NCI-H2171 (cell line): ENCODE measurements around the gene MGME1.

Source experiments
- DNase-seq: peaks from one replicate; lab custom pipeline; 2025; lab: John Stamatoyannopoulos, UW

The MGME1 gene, protein sequence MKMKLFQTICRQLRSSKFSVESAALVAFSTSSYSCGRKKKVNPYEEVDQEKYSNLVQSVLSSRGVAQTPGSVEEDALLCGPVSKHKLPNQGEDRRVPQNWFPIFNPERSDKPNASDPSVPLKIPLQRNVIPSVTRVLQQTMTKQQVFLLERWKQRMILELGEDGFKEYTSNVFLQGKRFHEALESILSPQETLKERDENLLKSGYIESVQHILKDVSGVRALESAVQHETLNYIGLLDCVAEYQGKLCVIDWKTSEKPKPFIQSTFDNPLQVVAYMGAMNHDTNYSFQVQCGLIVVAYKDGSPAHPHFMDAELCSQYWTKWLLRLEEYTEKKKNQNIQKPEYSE

DNA sequence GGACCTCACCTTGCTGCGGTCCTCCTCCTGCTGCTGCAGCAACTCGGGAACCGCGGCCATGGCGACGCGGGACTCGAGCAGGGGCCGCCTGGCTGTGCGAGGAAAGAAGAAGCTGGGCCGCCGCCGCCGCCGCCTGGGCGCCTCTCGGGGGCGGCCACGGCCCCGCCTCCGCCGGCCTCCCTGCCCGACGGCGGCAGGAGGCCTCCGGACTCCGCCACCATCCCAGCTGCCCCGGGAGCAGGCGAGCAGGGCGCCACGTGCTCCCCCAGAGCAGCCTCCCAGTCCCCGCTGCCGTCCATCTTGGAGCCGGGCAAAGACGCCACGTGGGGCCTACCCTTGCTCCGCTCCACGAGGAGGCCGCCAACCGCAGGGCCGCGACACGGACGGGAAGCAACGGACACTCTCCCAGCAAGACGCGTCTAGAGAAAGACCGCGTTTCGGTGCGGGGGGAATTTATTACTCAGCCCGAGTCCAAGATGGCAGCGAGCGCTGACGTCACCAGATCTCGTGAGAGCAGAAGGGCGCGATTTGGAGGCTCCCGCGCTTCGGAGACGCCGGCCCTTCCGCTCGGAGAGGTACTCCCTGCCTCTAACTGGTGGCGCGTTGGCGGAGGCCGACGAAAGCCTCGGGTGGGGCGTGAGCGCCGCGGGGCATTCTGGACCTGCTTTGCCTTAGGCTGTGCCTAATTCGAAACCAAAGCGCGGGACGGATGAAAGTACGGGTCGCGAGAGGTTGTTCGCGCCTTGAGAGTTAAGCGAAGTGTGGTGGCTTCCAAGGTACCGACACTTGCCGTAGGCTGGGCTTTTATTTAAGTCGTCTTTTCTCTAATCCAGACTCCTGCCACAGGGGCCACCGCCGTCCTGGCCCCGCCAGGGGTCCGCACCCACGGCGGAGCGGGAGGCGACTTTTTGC is at the start of gene MGME1, which contains the start of gene SNX5:
Gene MGME1 (plus strand): TSS at position 653 of the 912 bp plus-strand sequence. CDS start 842 bp downstream, outside the sequence.
Gene SNX5 (minus strand): TSS at position 429 of the 912 bp plus-strand sequence. CDS start 369 bp downstream, at position 60.
- DNase-seq: peak; percentile 99

DNA sequence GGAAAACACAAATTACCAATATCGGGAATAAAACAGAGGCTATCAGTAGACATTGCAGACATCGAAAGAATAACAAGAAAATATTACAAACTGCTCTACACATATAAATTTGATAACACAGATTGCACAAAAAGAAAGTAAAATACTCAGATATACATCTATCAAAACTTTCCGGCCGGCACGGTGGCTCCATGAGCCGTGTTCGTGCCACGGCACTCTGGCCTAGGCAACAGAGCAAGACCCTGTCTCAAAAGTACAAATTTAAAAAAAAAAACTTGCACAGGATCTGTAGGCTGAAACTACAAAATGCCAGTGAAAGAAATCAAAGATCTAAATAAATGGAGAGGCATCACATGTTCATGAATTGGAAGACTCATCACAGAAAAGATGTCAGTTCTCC is 49.7 kb upstream of the MGME1 start:
- no peak for DNase-seq

DNA sequence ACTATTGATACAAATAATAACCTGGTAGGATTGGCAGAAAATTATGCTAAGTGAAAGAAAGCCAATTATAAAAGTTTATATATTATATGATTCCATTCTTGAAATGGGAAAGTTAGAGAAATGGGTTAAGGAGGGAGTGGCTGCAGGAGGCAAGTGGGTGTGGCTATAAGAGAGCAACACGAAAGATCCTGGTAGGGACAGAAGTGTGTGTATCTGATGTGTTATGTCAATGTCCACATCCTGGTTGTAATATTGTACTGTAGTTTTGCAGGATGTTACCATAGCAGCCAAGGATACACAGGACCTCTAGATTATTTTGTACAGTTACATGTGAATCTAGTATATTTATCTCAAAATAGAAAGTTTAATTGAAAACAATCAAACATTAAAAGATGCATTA is 47.0 kb upstream of the MGME1 start:
- DNase-seq: no peak

DNA sequence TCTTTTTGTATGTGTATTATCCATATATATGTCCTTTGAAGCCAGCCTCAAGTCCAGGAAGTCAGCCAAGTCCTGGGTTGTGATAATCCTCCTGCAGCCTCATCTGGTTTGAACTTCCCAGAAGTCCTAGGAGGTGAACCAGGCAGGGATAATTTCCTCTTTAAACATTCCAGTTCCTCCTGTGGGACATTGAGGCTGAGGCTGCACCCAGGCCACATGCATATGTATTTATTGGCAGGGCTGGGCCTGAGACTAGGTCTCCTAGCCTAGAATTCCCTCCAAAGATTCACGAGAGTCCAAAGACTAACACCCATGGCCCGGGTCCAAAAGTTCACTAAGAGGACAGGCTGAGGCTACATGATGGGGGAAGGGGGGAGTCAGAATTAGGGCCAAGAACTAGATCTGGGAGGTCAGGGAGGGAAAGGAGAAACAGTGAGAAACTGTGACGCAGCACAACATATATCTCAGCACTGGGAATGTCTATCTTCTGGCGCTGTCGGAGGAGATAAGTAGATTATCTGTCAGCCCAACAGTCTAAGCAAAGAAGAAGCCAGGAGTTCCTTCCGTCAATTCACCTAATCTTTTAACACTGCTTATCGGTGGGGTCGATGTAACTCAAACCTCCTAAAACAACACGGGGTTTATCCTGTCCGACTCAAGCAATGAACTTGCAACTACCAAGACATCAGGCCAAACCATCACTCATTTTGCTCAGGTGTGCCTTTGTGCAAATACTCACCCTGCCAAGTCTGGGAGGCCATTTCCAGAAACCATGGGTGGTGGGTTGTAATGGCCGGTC is 43.5 kb upstream of the MGME1 start:
- no peak for DNase-seq

DNA sequence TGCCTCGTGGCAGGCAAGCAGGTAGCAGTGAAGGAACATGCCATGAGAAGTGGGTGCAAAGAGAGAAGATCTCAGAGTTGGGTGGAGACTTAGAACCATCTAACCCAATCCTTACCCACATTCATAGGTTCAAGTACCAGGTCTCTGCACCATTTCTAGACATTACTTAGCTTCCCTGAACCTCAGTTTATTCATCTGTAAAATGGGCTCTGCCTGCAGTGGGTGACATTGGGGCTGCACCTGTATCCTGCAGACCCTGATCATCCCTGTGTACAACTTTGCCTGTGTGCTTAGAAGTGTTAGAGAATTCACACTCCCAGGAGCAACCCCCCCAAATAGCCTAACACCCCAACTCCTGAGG is 42.9 kb upstream of the MGME1 start:
- DNase-seq: no peak

DNA sequence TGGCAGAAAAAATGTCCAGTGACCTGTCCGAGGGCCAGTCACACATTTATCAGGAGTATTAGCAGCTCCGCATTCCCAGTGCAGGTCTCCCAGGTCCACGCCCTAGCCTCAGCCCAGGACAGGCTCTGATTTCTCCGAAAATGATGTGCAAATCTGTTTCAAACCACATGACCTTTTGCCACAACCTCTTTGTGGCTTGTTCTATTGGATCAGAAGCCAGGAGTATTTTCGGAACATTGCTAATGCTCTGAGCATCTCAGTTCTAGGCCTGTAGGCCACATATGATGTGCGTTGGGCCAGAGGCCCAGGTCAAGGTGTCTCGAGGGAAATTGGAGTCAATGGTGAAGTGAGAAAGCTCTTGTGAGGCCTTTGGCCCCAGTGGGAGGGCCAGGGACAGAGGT is 40.6 kb upstream of the MGME1 start:
- DNase-seq: no peak

DNA sequence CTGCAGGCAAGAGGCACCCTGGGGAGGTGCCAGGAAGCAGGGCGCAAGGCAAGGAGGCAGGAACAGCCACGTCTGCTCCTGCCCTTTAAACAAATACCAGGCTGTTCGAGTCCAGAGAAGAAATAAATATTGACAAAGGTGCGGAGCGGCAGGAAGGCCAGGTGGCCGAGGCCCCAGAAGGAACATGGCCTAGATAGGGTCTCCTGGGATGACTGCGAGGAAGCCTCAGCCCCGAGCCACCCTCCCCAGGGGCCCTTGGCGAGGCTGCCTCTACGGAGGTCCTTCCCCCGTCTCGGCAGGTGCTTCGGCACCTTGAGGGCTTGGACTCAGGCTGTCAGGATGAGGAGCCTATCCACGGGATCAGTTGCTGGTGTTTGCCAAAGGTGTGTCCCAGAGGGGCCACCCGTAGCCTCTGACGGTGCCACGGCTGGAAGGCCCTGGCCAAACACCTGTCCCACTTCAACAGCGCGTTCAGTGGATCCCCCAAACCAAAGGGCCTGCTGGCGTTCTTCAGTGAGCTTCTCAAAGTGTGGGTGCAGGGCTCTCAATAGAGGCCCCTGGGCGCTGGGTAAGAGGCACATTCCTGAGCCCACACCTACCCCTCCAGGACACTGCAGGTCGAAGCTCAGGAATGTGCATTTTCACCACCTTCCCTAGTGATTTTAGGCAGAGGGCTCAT is 40.0 kb upstream of the MGME1 start:
- DNase-seq: no peak

DNA sequence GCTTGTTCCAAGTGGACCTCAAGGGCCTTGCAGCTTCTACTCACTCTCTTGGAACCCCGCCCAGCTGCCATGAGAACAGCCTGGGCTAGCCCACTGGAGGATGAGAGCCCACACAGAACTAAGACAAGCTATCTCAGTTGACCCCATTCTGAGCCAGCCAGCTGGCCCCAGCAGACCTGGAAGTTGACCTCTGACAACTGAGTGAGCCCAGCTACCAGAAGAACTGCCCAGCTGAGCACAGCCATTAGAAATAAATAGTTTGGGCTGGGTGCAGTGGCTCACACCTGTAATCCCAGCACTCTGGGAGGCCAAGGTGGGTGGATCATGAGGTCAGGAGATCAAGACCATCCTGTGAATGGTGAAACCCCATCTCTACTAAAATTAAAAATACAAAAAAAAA is 37.3 kb upstream of the MGME1 start:
- DNase-seq: no peak

DNA sequence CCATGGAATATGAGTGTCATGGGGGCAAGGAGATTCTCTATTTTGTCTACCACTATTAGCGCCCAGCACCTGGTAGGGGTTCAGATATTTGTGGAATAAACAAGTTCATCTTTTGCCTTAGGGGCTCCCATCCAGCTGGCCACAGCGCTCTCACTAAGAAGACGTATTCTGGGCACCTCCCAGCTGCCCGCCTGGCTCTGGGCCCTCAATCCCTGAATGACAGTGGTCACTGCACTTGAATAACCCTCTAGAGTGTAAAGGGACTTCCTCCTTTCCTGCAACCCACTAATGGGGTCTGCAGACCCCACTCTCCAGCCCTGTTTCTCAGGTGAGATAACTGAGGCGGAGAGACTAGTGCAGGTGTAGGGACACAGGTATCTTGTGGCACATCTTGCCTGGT is 36.4 kb upstream of the MGME1 start:
- DNase-seq: no peak

DNA sequence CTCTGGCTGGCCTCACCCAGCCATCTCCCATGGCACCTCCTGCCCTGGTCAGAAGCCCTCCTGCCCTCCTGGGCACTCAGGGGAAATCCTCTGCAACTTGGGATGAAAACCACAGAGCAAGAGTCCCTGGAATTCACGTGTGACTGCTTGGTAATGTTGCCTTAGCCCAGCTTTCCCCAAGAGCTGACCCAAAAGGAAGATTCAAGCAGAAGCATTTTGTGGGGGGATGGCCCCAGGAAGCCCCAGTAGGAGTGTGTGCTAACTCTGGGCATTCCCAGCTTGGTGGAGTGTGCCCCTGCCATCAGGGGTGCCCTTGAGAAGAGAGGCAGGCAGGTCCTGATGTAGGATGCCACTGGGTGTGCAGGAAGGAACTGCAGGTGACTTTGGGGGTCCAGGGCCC is 35.7 kb upstream of the MGME1 start:
- DNase-seq: no peak

DNA sequence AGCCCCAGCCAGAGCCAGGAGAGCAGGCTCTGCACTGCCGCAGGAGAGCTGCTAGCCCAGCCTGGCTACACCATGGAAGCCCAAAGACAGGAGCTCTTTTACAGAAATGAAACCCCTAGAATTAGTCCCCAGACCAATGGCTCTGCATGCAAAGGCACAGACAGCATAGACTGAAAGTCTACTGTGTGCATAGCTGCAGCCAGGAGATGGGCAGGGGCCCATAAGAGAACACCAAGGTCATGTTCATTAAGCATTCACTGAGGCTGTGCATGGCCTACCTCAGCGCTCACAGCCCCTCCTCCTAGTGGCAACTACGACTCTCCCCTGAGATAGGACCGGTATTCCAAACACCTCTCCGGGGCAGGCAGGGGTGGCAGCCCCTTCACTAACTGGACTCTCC is 35.1 kb upstream of the MGME1 start:
- DNase-seq: no peak

DNA sequence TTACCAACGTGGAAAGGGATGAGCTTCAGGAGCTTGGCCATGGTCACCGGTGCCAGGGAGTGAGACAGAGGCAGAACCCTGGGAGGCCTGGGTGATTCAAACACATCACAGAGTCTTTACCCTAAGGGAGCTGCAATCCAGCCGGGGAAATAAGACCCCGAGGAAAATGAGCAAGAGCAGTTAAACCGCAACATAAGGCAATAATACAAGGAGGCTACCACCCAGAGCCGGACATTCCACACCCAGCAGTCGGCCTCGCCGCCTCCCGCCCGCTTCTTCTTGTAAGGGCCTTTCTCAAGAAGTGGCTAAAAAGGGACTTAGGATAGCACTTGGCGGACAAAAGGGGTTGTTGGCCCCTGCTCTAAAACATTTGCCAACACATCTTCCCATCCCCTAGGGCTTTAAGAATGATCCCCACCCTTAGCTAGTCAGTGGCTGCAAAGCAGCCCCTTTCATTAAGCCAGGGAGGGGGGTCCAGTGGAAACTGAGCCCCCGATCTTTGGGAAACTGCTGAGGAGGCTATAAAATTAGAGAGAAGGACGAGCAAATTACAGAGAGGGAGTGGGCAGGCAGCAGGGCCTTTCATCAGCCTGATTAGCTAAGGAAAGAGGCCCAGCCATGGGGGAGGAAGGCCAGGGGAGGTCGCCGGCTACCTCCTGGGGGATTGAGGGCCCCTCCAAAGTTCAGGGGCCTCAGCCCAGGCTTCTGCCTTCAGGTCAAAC is 34.5 kb upstream of the MGME1 start:
- DNase-seq: no peak

DNA sequence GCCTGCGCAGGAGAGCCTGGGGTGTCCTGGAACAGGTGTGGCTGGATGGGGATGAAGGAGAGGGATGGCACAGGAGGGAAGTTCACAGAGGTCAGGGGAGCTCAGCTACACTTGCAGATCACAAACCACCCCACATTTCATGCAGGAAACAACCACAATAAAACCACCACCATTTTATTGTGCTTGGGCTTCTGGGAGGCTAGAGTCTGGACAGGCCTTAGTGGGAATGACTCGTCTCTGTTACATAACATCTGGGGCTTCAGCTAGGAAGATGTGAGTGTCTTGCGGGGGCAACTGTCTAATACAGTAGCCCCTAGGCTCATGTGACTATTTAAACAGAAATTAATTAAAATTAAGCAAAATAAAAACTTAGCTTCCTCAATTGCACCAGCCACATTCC is 33.6 kb upstream of the MGME1 start:
- no peak for DNase-seq

DNA sequence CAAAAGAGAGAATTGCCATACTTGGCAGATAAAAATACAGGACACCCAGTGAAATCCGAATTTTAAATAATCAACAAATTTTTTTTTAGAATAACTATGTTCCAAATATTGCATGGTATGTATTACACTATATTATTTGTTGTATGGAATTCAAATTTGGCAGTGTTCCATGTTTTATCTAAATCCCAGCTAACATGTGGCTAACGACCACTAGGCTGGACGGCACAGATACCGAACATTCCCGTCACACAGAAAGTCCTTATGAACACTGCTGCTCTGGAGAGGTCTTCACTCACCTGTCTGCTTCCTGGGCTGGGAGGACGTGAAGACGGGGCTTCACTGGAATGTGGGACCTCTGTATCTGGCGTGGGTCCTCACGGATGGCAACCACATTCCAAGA is 33.1 kb upstream of the MGME1 start:
- DNase-seq: no peak

DNA sequence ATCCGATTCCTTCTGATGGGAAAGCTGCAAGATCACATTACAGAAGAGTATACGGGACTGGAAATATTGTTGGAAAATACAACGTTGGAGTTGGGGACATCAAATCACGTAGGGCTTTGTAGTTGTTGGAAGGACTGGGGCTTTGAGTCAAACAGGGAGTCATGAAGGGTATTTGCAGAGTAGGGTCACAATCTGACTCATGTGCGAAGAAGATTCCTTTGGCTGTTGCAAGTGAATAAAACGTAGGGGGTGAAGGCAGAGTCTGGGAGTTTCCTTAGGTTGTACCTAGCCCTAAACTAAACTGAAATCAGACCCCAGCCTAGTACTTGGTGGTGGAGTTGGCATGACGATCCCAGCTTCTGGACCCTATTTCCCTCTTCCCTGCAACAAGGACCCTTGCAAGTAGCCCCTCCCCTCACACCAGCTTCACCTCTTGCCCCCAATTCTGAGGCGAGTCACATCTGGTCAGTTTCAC is 32.5 kb upstream of the MGME1 start:
- no peak for DNase-seq

DNA sequence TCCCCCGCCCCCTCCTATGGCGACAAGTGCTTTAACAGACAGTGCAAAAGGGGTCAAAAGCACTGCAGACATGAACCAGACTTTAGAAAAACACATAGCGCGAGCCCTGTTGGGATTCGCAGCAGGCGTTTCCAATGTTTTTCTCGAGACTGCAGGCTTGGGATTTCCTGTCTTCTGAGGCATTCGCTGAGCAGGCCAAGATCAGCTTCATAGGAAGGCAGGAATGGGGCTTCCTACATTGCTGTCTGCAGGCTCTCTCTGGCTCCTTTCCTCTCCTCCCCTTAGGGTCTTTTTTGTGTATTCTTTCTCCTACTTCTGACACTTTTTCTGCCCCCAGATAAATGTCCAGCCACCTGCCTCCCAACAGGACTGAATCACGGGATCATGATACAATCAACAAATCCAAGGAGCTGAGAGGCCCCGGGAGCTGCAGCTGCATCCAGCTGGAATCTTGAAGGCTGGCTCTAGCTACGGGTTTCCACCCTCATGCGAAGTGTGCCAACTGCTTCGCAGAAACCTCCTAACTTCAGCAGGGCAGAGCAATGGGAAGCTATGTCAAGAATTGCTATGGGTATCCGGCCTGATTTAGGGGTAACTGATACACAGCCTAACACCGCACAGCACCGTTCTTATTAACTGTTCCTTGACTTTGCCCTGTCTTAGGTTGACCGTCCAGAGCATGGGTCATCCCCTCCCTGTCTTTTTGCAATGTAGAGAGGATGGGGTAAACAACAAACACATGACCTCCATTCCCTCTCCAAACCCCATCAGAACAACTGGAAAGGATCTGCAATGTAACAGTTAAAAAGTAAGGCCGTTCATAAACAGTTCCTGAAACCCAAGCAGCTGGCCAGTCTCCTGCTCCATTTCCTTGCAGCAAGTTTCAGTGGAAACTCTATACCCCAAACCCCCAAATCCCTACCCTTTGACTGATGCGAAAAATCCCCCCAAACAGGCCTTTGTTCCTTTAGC is 31.8 kb upstream of the MGME1 start:
- DNase-seq: no peak

DNA sequence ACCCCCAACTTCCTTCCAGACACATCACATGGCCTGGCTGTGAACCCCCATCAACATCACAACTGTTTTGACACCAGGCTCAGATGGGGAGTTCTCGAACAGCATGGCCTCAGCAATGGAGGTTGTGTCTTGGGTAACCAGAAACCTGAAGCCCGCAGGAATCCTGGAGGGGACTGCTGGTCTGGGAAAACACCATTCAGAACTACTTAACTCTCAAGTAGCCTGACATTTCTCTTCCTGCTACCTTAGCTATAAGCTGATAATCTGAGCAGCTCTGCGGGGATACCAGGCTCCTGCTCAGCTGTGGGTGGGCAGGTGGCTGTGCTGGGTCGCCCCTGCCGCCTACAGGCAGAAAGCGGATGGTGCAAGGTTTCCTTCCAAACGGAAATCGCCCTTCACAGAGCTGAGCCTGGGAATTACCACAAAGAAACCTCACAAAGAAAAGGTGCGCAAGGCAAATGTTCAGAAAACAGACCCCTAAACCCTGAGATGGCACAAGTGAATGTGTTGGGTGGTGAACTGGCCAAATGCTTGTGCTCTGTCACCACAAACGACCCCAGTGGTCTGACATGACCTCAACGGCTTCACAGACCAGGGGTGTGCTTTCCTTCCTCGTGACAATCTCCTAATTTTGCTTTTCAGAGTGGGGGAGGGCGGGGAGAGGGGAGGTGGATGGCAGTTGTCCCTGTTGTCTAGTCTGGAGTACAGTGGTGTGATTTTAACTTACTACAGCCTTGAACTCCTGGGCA is 29.8 kb upstream of the MGME1 start:
- peak; percentile 60 for DNase-seq

DNA sequence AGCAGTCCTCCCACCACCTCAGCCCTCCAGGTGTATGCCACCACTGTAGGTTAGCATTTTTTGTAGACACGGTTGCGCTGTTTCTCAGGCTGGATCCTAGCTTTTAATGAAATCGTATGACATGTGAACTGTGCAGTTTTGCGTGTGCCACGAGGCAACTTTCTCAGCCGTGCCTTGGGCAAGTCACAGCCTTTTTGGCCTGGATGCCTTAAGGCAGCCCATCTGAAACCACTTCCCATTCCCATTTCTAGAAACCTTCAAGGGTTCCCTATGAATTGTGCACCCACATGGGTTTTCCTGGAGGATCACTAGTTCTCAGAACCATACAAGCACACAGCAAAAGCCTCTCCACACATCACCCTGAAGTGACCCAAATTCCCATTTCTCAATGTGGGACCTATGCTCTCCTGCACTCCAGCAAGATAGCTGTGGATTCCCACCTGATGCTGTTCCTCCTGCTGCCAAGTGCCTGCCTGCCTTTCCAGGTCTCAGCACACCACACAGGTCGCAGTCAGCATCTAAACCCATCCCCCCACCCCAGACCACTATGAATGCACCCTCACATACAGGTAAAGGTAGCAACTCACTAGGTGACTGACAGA is 29.1 kb upstream of the MGME1 start:
- no peak for DNase-seq
